ENCODE results near the gene AKR1C1.
"Not testable (repeated sequence)": the region's sequence is repeated elsewhere in the genome, so short reads cannot be mapped to it uniquely, and the experiment has no call there.

Gene AKR1C1

DNA sequence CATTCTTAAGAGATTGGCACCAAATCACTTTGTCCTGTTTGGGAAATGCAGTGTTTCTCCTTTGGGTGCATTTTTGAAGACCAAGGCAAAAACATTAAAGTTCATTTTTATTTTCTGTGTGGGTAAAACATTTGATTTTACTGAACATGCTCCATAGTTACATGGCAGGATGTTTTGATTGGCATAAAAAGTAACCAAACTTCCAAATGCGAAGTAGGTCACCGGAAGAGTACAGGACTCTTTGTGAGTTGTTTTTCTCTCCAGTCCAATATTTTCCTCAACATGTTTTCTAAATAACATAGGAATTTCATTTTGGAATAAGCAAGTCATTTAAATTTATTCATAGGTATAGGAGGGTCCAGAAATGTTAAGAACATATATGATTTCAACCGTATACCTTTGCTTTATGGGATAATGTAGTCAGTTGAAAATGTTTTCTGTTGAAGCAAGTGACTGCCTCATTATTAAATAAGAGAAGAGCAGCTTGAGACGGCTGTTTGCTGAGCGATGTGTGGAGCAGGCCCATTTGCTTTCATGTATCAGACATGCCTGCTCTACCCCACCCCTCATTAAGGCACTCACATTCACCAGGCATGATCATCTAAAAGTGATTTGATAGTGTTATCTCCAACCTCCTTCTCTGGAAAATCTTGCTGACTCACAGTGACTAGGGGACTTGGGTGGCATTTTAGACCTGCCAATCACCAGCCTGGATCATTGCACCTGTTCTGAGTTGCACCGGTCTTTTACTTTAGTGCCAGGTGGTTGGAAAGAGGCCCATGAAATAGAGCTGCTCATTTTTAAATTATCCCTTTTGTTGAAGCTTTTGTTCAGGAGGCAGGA lies 56.8 kb downstream of the AKR1C1 start:
- not testable (repeated sequence) for DNase-seq

DNA sequence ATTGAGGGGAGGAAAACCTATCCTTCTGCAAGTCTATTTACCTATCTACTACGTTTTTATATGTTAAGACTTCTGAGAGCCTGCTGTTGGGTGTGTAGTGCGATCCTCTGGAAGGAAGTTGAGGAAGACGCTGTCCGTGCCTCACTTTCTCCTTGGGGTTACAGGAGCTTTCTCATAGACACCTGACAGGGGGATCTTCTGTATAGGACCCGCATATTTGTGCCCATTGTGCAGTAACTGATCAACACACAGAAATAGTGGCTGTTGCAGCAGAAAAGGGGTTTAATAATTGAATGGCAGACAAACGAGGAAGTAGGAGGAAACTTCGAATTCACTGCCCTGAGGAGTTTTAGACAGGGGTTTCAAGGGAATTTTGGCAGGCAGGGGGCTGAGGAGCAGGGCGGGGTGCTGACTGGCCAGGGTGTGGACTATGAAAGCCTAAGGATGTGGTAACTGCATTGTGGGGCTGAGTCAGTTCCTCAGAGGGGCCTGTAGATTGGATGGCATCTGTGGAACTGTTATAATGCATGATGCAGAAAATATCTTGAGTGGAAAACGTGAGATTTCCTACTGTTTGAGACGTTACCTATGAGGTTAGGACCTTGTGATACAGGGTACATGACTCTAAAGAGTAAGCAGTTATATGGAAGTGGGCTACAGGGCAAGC lies 58.5 kb downstream of the AKR1C1 start:
- not testable (repeated sequence) for DNase-seq

DNA sequence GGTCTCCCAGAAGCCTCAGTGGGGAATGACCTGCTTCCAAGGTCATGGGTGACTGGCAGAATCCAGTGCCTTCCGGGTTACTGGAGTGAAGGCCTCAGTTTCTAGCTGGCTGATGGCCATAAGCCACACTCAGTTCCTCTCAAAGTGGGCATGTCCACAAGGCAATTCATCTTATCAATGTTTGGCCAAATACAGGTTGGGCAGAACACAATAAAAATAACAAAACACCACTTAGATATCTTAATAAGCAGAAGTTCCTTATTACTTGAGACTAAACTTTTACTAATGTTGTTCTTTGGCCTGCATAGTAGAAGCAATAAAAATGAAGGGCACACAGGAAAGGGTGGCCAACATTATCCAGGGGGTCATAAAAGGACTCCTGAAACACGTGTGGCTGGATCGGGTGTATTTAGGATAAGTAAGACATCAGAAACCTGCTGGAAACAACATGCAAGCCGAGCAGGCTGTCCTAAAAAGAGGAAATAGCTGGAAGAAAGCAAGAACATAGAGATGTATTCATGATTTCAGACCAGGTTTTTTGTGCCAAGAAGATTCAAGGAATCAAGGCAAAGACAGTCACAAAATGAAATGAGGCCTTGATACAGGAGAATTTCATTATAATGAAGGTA lies 60.1 kb downstream of the AKR1C1 start:
- no peak for DNase-seq

DNA sequence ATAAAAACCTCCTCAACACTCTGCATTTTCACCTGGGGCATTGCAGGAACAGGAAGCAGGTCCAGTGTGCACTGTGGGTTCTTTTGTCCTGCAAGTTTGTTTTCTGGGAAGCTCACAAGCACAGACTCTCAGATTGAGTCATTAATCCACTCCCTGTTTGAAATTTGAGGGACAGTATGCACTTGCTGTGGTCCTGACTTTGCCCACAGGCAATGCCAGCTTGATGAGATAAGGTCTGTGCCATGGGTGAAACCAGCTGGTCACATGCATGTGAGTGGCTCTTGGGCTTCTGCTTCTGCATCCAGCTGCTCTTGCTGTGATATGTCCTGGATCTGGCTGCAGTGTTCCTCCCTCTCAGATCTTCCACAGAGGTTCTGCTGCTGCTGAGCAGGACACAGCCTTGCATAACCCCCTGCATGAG lies 62.3 kb downstream of the AKR1C1 start:
- not testable (repeated sequence) for DNase-seq

DNA sequence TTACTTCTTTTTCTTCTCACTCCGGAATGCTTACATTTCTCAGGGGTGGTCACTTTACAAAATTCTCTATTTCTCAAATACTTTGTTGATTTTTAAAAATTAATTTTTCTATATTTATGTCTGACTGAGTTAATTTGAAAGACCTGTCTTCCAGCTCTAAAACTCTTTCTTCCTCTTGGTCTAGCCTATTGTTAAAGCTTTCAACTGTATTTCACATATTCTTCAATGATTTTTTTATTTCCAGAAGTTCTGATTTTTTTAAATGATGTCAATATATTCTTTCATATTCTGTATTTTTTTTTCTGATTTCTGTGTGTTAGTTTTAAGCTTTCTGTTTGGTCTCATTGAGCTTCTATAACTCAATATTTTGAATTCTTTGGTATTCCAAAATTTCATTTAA lies 67.8 kb downstream of the AKR1C1 start:
- DNase-seq = no peak

DNA sequence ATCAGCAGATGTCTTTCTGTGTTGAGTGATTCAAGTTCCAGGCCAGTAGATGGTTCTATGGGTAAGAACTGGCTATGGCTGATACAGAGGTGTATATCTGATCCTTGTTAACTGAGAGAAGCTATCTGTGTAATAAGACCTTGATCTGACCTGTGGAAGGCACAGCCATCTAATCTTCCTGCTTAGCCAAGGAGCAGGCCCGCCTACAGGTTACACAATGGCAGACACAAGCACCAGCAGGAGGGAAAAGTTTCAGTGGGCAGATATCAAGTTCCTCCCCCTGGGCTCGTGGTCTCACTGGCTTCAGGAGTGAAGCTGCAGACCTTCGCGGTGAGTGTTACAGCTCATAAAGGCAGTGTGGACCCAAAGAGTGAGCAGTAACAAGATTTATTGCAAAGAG lies 68.4 kb downstream of the AKR1C1 start:
- DNase-seq = not testable (repeated sequence)

DNA sequence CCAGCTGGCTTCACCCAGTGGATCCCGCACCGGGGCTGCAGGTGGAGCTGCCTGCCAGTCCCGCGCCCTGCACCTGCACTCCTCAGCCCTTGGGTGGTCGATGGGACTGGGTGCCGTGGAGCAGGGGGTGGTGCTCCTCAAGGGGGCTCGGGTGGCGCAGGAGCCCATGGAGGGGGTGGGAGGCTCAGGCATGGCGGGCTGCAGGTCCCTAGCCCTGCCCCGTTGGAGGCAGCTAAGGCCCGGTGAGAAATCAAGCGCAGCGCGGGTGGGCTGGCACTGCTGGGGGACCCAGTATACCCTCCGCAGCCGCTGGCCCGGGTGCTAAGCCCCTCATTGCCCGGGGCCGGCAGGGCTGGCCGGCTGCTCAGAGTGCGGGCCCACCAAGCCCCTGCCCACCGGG lies 69.2 kb downstream of the AKR1C1 start:
- DNase-seq = not testable (repeated sequence)

Measured in NCI-H226 (cell line).